Gastrocnemius medialis (tissue), 4 donors: ENCODE data around the gene MYL4. TPM values are rescaled to one million over a fixed set of nuclear protein-coding genes. Genes with fewer than 3 reads are reported as not detected.

ENCODE experiments used
- ATAC-seq, 2 donors: fragments of 150-250 bp; one replicate each; pipeline ENCODE4 v1.9.1; 2016
- DNase-seq, 2 donors: peaks; one replicate each; pipeline ENCODE4 v3.0.0-alpha.2; 2019
- H3K27ac ChIP-seq, 4 donors: fragments of 200-600 bp; sonication (generic); 1 replicate in 1 of 4; 2 replicates in 3 of 4; pipeline ENCODE4 v1.5.1; 2016 to 2018; ENCODE audit warnings: mild to moderate bottlenecking in 2 of 4, moderate library complexity in 1 of 4
- H3K27me3 ChIP-seq, 3 donors: fragments of 200-600 bp; sonication (generic) in 2 of 3; 1 replicate in 1 of 3; 2 replicates in 2 of 3; pipeline versions ENCODE4 v1.5.1 to v1.6.0; 2016 to 2019; ENCODE audit warnings: mild to moderate bottlenecking in 1 of 3, moderate library complexity in 1 of 3
- H3K36me3 ChIP-seq, 2 donors: fragments of 200-600 bp; sonication (generic) in 1 of 2; one replicate each; pipeline ENCODE4 v1.5.1; 2017 to 2018
- H3K4me1 ChIP-seq, 2 donors: fragments of 200-600 bp; sonication (generic) in 1 of 2; one replicate each; pipeline ENCODE4 v1.5.1; 2016 to 2017; ENCODE audit warnings: mild to moderate bottlenecking in 2 of 2
- H3K4me3 ChIP-seq, 4 donors: fragments of 200-600 bp; sonication (generic) in 3 of 4; 1 replicate in 1 of 4; 2 replicates in 3 of 4; pipeline ENCODE4 v1.5.1; 2016 to 2019; ENCODE audit warnings: mild to moderate bottlenecking in 2 of 4
- H3K9me3 ChIP-seq, 3 donors: fragments of 200-600 bp; sonication (generic) in 2 of 3; 1 replicate in 1 of 3; 2 replicates in 2 of 3; pipeline ENCODE4 v1.5.1; 2016 to 2019
- CTCF ChIP-seq, 5 experiments: fragments of 450-650 bp in 3 of 5; fragments of 200-600 bp in 2 of 5; sonication (generic) in 2 of 5; IDR thresholded peaks in 4 of 5; conservative IDR thresholded peaks in 1 of 5; 1 replicate in 4 of 5; 2 replicates in 1 of 5; pipeline ENCODE4 v1.5.1; 2016 to 2019; ENCODE audit warnings: antibody characterized with exemption in 5 of 5, mild to moderate bottlenecking in 3 of 5, moderate library complexity in 3 of 5
- POLR2A ChIP-seq, 2 donors: fragments of 450-650 bp; IDR thresholded peaks; one replicate each; pipeline ENCODE4 v1.6.1; 2017; ENCODE audit warnings: antibody characterized with exemption in 2 of 2, mild to moderate bottlenecking in 2 of 2, moderate library complexity in 2 of 2
- in situ Hi-C, 4 donors: fragments of 200-750 bp; cut with MboI; loops; one replicate each; pipeline versions ENCODE4 v1.15.0 to v1.8.0; 2017; ENCODE audit warnings: low sequenced_read_pairs in 4 of 4
- intact Hi-C: fragments of 100-400 bp; cut with DNase I; formaldehyde crosslinking; loops from one replicate; pipeline ENCODE4 v1.15.1; 2023; ENCODE audit warnings: low total_unique reads
- total RNA-seq, 4 donors: library from RNA; depleted of rRNA; stranded (reverse); fragments of >200 nt; gene quantifications; one replicate each; pipeline versions ENCODE4 v1.1.0 to v1.2.3, GENCODE V29; 2016

The MYL4 gene
- total RNA-seq, 4 donors from 2014 or later: 0.97 TPM; not detected in 3

DNA sequence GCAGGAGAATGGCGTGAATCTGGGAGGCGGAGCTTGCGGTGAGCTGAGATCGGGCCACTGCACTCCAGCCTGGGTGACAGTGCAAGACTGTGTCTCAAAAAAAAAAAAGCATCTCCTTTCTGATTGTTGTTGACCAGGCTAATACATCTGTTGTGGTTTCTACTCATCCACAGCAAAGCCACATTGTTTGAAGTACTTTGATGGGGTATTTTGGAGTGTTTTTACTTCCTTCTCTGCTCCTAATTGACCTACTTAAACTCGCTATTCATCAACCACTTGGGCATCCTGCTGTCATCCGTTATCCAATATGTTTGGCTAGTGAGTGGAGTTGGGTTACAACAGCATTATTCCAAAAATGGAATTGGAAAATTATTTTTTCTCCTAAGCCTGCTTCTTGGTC, 16.6 kb upstream of the MYL4 start:
- no peaks in the 10 kb centered on the region for H3K36me3 ChIP-seq
- intact Hi-C loops: no loop called here
- ATAC-seq: no peak
- DNase-seq: no peak
- no peak overlapping the region for H3K27ac ChIP-seq
- in situ Hi-C loops: no loop called here
- peaks cover 8 to 11% of the 10 kb centered on the region in 2 donors for H3K4me1 ChIP-seq
- no peak overlapping the region for H3K4me3 ChIP-seq
- no peak for TF ChIP-seq POLR2A (IDR thresholded peaks at IDR 0.05)
- TF ChIP-seq CTCF (IDR thresholded peaks at IDR 0.05 in 4 of 5, conservative IDR thresholded peaks at IDR 0.05 in 1 of 5): no peak
- no peaks in the 10 kb centered on the region for H3K27me3 ChIP-seq
- H3K9me3 ChIP-seq: no peaks in the 10 kb centered on the region

GRCh38 chr17:47193931-47194511, 15.1 kb upstream of the MYL4 start:
- in situ Hi-C loops (no loop called here), intact Hi-C loops (no loop called here)
- Histone ChIP-seq H3K4me3 (no peak overlapping the region), H3K27ac (no peak overlapping the region), H3K4me1 (no peaks in the 10 kb centered on the region), H3K27me3 (no peaks in the 10 kb centered on the region), H3K9me3 (no peaks in the 10 kb centered on the region), H3K36me3 (no peaks in the 10 kb centered on the region)
- no peak for DNase-seq
- TF ChIP-seq POLR2A (IDR thresholded peaks at IDR 0.05): no peak
- no peak for TF ChIP-seq CTCF (IDR thresholded peaks at IDR 0.05 in 4 of 5, conservative IDR thresholded peaks at IDR 0.05 in 1 of 5)
- ATAC-seq: no peak

DNA sequence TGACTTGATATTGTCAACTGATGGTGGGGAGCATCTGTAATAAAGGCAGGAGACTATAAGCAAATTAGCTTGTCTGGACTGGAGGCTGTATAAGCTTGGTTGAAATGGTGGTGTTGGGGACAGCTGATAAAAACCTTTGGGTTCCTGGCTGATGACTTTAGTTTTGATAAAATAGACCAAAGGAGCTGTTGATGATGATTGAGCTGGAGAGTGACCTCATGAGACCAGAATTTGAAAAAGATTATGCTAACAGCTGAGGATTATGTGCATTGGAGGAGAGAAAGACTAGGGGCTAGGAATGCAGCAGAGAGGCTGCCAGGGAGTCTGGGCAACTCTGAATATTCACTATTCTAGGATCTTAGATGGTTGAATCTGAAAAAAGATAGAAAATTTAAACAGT, 11.3 kb upstream of the MYL4 start:
- DNase-seq (no peak), ATAC-seq (no peak)
- Histone ChIP-seq H3K27ac (no peak overlapping the region), H3K36me3 (no peaks in the 10 kb centered on the region), H3K4me1 (no peaks in the 10 kb centered on the region), H3K9me3 (no peaks in the 10 kb centered on the region), H3K27me3 (no peaks in the 10 kb centered on the region), H3K4me3 (no peak overlapping the region)
- intact Hi-C loops: no loop called here
- in situ Hi-C loops: no loop called here
- TF ChIP-seq POLR2A (IDR thresholded peaks at IDR 0.05) (no peak), CTCF (IDR thresholded peaks at IDR 0.05 in 4 of 5, conservative IDR thresholded peaks at IDR 0.05 in 1 of 5) (no peak)

GRCh38 chr17:47199627-47200324, 9.4 kb upstream of the MYL4 start:
- H3K27ac ChIP-seq: no peak overlapping the region
- no peak for TF ChIP-seq CTCF (IDR thresholded peaks at IDR 0.05 in 4 of 5, conservative IDR thresholded peaks at IDR 0.05 in 1 of 5)
- TF ChIP-seq POLR2A (IDR thresholded peaks at IDR 0.05): no peak
- peaks cover 14% of the 10 kb centered on the region in 2 donors for H3K4me1 ChIP-seq
- H3K4me3 ChIP-seq: no peak overlapping the region
- H3K9me3 ChIP-seq: no peaks in the 10 kb centered on the region
- in situ Hi-C loops: no loop called here
- no peaks in the 10 kb centered on the region for H3K27me3 ChIP-seq
- ATAC-seq (no peak), DNase-seq (no peak)
- intact Hi-C loops: no loop called here
- H3K36me3 ChIP-seq: no peaks in the 10 kb centered on the region
